K562 (cell line): ENCODE results near the gene DYRK1B. TPM values are rescaled to one million over a fixed set of nuclear protein-coding genes. Genes with fewer than 3 reads are reported as not detected.

Source experiments
- E2F8 ChIP-seq: fragments of 450-650 bp; IDR thresholded peaks from 2 replicates; pipeline ENCODE4 v1.7.1; 2018; ENCODE audit warnings: mild to moderate bottlenecking, low read depth; ENCODE audit not compliant: partially characterized antibody
- ETV1 ChIP-seq: fragments of 450-650 bp; conservative IDR thresholded peaks from 2 replicates; pipeline ENCODE4 v1.6.1; 2016; ENCODE audit warnings: missing genetic modification characterization, control low read depth, low read depth, missing compliant biosample characterization
- FOSL1 ChIP-seq: fragments of 200-800 bp; sonication (Bioruptor generic); conservative IDR thresholded peaks from 2 replicates; pipeline ENCODE4 v1.6.1; 2016; ENCODE audit warnings: missing genetic modification characterization, missing compliant biosample characterization
- HDAC2 ChIP-seq: fragments of 450-650 bp; IDR thresholded peaks from 2 replicates; pipeline ENCODE4 v1.6.1; 2016; ENCODE audit warnings: mild to moderate bottlenecking
- L3MBTL2 ChIP-seq: fragments of 450-650 bp; IDR thresholded peaks from 2 replicates; pipeline ENCODE4 v1.6.1; 2016; ENCODE audit warnings: mild to moderate bottlenecking, moderate library complexity
- MGA ChIP-seq: fragments of 450-650 bp; IDR thresholded peaks from 2 replicates; pipeline ENCODE4 v1.6.1; 2016; ENCODE audit warnings: mild to moderate bottlenecking, moderate library complexity
- NR2C2 ChIP-seq, 2 experiments: fragments of 200-800 bp in 1 of 2; sonication (Bioruptor generic) in 1 of 2; sonication (generic) in 1 of 2; formaldehyde crosslinking in 1 of 2; IDR thresholded peaks; 2 replicates each; pipeline versions ENCODE4 v1.6.1 to v1.8.0; 2016 to 2022; ENCODE audit warnings: mild to moderate bottlenecking in 1 of 2, missing compliant biosample characterization in 1 of 2, missing genetic modification characterization in 1 of 2, missing genetic modification reagents in 1 of 2
- PCBP2 ChIP-seq: fragments of 200-400 bp; formaldehyde crosslinking; IDR thresholded peaks from 2 replicates; pipeline ENCODE4 v1.6.1; 2018; ENCODE audit warnings: low read length, low read depth, mild to moderate bottlenecking, moderate library complexity; ENCODE audit not compliant: poor library complexity, severe bottlenecking
- SMAD4 ChIP-seq: fragments of 250-450 bp; sonication (Bioruptor Pico); conservative IDR thresholded peaks from 2 replicates; pipeline ENCODE4 v1.8.0; 2021; ENCODE audit warnings: inconsistent platforms, mild to moderate bottlenecking, moderate library complexity
- TOE1 ChIP-seq, 2 experiments: fragments of 450-650 bp in 1 of 2; sonication (generic) in 1 of 2; formaldehyde crosslinking in 1 of 2; IDR thresholded peaks; 2 replicates each; pipeline versions ENCODE4 v1.7.1 to v1.8.0; 2016 to 2022; ENCODE audit warnings: borderline replicate concordance in 2 of 2, mild to moderate bottlenecking in 2 of 2, antibody characterized with exemption in 1 of 2, inconsistent platforms in 1 of 2, low read depth in 1 of 2, missing genetic modification reagents in 1 of 2, moderate library complexity in 1 of 2
- polyA plus RNA-seq, 8 experiments: library from polyadenylated mRNA; depleted of rRNA in 4 of 8; stranded (reverse) in 5 of 8; unstranded in 3 of 8; fragments of >200 nt; fragmentation: Nextera tagmentation in 2 of 8; fragmentation: Illumina TruSeq in 1 of 8; extraction: Ambion mirVana in 2 of 8; extraction: Trizol in 1 of 8; gene quantifications; 2 replicates each; pipeline versions ENCODE4 v1.2.1 to v1.2.3, GENCODE V29; 2011 to 2014; ENCODE audit warnings: inconsistent platforms in 1 of 8, missing spikeins in 1 of 8
- total RNA-seq, 7 experiments: library from RNA; depleted of rRNA in 6 of 7; stranded (reverse); fragments of >200 nt in 6 of 7; fragmentation: Illumina TruSeq in 2 of 7; extraction: Trizol in 2 of 7; gene quantifications; 2 replicates each; pipeline versions ENCODE4 v1.2.1 to v1.2.3, GENCODE V29; 2011 to 2021; ENCODE audit warnings: low replicate concordance in 1 of 7

Gene DYRK1B
- total and polyA plus RNA-seq, 9 of the 15 experiments (the other 6 are each of a cell fraction or from before 2014, with no cell fraction given): 0.91 to 5.2 (median 1.5) TPM; not detected in 2

DNA sequence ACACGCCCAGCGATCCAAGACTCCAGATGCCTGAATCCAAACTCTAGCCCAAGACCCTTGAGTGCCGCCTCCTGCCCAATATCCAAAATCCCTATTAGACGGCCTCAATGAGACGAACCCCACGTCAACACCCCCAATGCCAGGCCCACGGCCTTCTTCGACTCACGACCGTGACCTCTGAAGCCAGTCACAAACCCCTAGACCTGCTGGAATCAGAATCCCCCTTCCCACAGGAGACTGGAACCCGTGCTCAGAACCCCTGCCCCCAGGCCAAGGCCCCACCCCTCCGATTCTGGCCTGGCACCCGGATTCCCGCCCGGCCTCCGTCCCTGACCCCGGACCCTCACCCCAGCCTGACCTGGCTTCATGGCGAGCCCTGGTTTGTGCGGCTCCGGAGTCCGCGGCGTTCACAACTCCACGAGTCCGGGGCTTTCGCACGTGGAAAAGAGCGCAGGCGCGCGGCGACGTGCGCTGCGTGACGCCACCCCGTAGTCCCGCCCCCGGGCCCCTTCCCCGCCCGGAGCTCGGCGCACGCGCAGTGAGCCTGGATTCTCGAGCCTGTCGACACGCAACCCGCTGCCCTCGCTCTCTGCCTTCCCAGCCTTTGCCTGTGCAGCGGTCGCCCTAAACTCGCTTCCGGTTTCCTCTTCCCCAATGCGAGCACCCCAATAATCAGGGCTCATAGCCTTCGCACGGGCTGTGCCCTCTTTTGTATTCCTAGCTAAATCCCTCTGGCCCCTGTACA is 12.1 kb upstream of the DYRK1B start, which contains the start of gene FBL (continued):
- TF ChIP-seq MGA (peak; percentile 79), L3MBTL2 (peak; percentile 57; the same call in 1 of the 2 replicates), ETV1 (tag) (peak; percentile 74; the same call in 1 of the 2 replicates), SMAD4 (CRISPR knock-in tag) (no peak), HDAC2 (peak; percentile 16; the same call in 1 of the 2 replicates), TOE1 (IDR thresholded peaks at IDR 0.05; ENCODE audit: borderline replicate concordance) (no peak), TOE1 (CRISPR knock-in tag; IDR thresholded peaks at IDR 0.05; ENCODE audit: borderline replicate concordance, low read depth) (0 out of 2 replicates have a peak, but pooled peaks have one; percentile 12), NR2C2 (CRISPR knock-in tag; IDR thresholded peaks at IDR 0.05) (no peak), NR2C2 (tag; IDR thresholded peaks at IDR 0.05) (peak; percentile 46; the same call in 1 of the 2 replicates), FOSL1 (tag) (0 out of 2 replicates have a peak, but pooled peaks have one; percentile 8), PCBP2 (no peak), E2F8 (peak; percentile 14)
